ENCODE measurements around the gene GSE1.

The GSE1 gene

DNA sequence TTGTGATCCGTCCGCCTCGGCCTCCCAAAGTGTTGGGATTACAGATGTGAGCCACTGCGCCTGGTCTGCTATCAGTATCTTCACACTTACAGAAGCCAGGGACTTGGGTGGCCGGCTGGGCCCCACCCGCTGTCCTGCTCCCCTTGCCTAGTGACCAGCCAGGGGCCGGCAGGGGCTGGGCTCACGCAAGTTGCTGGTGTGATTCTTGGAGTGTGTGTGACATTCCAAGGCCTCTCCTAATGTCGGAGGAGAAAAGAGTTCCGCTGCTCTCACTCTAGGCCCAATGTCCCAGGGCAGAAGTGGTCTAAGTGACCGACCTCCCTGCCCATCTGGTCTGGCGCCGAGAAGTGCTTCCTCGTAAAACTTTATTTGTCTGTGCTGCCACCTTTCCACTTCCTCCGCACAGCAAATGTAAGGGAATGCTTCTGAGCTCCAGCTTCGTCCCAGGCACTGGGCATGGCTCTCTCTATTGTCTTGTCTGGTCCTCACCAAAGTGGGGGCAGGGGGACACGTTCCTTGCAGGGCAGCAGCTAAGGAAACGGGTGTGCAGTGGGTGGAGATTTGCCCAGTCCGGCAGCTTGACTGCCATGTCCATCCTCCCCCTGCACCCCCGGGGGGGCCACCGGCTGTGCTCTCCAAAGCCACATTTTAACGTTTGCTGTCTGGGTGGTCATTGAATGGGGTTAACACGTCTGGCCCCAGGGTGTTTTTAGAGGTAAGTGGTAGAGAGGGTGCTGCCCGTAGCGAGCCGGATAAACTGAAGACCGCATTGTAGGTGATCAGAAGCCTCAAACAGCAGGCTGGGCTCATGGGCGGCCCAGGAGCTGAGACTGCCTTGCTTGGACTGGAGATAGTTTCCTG lies 7.8 kb upstream of the GSE1 start:
- DNase-seq (ENCODE audit: low read depth in 2 of 2), result no peak

DNA sequence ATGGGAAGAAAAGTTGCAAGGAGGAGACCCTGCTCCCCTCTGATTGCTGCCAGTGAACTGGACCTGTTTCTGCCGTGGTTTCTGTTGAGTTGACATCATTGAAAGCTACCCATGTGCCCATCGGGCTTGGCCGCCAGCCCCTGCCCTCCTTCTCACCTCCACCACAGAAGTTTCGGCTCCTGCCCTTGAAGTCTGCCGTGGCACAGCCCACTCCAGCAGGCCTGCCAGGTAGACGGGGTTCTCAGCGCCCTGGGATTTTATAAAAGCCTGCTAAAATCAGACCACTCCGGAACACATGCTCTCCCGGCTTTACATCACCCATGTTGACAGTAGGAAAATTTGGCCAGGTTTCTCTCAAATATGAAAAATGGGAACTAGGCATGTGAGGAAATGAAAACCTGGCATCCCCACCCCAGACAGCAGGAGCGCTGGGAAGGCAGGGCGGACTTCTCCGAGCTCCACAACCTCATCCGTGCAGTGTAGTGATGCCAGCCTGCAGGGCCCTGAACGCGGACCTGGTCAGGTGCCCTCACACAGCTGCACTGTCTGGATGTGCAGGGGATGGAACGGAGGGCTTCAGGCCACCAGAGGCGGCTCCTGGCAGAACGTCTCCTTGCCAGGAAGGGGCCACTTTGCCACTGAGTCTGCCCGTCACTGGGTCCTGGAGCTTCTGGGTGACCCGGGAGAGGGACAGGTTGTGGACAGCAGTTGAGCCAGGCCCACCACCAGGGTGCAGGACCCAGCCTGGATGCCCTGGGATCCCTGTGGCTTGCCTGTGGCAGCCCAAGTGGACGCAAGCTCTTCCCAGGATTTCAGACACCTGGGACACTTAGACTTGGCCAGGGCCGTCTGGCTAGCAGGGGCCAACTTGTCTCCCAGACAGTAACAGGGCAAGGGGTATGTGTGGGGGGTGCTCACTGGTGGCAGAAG lies 6.9 kb upstream of the GSE1 start:
- DNase-seq (ENCODE audit: low read depth in 2 of 2), result no peak

DNA sequence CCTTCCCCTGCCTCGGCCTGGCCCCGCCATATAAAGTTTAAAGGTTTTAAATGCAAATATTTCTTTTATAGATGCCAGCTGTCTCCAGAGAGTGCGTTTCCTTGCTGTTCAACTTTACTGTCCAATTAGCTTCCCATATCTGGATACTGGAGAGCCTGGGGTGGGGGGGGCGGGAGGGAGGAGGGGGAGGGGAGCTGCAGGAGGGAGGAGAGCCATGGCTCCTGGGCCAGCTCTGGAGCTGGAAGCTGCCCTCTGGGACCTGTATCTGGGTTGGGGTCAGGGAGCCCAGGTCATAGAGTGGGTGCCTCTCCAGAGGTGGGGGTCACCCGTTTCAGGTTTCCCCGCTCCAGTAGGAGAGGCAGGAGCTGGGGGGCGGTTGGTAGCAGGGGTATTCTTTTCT lies 6.2 kb upstream of the GSE1 start:
- no peak for DNase-seq (ENCODE audit: low read depth in 2 of 2)

DNA sequence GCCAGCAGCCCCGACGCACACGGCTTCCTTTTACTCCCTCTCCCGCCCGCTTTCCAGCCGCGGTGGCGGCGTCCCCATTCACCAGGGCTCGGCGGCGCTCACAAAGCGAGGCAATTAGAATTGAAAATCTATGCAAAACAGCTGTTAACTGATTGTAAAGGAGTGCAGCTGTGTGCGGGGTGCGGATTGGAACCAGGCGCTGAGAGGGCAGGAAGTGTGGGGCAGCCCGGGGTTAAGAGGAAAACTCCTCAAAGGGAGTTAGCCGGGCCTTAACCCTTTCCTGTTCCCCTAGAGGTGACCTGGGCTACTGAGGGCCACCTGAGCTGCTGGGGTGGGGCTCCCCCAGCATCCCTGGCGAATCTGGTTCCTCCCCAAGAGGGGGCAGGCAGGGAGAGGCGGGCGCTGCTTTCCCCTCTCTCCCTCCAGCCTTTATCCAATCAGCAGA lies 5.8 kb upstream of the GSE1 start:
- no peak for DNase-seq (ENCODE audit: low read depth in 2 of 2)

DNA sequence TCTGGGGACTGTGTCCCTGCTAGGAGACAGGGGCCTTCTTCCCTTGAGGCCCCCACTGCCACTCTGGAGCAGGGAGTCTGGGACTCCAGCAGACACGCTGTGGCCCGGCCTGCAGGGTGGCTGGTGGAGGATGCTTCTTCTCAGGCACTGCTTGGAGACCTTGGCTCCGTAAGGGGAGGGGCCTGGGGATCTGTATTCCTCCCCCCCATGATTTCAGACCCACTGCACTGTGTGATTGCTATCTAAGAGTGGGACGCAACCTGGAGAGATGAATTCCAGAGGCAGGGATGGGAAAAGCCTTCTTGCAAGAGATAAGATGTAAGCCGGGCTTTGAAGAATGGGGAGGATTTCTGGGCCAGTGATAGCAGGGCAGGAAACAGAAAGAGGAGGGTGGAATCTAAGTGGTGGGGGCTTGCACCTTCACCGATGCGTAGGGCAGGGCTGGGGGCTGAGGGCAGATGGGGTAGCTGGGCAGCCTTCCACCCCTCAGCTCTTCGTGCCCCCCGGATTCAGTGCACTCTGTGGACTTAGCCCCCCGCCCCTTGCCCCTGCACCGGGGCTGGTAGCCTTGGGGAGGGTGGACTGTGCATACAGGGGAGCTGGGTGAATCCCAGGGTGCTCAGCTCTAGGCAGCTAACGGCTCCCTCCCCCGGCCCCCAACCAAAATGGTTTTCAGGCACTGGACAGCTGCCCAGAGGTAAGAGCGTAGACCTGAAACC lies 5.2 kb upstream of the GSE1 start:
- no peak for DNase-seq (ENCODE audit: low read depth in 2 of 2)

GRCh38 chr16:85608515-85608885 lies 4.6 kb upstream of the GSE1 start:
- DNase-seq (ENCODE audit: low read depth in 2 of 2), result no peak

GRCh38 chr16:85608887-85609286 lies 4.2 kb upstream of the GSE1 start:
- DNase-seq (ENCODE audit: low read depth in 2 of 2), result no peak

- DNase-seq (ENCODE audit: low read depth in 2 of 2), result no peak
Measured at GRCh38 chr16:85609539-85609938, 3.6 kb upstream of the GSE1 start.

DNA sequence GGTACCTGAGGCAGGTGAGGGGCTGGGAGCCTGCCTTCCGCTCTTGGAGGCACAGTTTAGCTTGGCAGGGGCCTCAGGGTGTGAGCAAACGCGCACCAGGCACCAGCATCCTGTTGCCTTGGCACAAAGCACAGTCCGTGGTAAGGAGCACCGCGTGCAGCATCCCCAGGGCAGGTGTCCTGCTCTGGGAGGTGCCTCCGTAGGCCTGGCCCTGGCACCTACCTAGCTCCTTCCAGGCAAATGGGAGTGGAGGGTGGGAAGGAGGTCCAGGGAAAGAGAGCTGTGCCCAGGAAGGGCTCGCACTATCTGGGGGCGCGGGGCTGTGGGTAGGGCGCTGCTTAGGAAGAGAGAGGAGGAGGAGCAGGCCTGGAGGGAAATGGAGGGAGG lies 3.1 kb upstream of the GSE1 start:
- DNase-seq (ENCODE audit: low read depth in 2 of 2), result no peak

- peak; percentile 76 to 82 for DNase-seq (ENCODE audit: low read depth in 2 of 2)
Measured at GRCh38 chr16:85610446-85611193, 2.5 kb upstream of the GSE1 start.

DNA sequence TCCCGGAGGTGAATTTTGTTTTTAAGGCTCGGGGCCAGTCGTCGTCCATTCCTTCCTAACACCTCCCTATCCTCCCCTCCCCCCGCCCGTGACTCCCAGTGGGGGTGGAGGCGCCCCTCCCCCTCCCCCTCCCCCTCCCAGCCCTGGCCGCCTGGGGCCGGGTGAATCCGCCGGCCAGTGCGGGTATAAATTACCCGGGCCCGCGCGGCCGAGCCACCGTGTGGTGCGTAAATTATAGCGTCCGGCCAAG lies 2.0 kb upstream of the GSE1 start:
- DNase-seq (ENCODE audit: low read depth in 2 of 2), result no peak

DNA sequence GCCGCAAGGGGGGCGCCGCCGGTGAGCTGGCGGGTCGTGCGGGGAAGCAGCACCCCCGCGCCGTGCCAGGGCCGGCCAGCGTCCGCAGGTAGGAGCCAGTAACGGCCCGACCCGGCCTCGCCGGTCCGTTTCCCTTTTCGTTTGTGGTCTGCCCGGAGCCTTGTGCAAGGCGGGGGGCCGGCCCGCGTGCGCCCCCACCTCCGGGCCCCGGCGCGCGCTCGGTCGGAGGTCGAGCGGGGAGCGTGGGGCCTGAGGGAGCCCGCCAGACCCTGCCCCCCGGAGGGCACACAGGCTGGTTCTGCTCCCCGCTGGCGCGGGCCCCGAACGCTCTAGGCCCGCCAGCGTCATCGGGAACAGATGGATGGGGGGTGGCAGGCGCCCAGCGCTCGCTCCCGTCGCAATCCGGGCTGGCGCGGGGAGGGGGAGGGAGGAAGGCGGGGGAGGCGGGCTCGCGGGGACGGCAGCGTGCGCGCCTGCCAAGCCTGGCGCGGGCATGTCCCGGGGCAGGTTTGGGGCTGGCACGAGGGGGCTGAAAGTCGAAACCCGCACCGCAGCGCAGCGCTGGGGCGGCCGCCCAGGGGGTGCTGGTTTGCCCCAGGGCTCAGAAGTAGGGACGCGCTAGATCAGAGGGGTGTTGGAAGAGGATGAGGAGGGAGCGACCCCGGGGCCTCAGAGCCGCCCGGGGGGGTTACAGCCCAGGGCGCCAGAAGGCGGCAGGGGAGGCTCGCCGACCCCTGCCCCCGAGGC lies 1.5 kb upstream of the GSE1 start:
- DNase-seq (ENCODE audit: low read depth in 2 of 2), result no peak

DNA sequence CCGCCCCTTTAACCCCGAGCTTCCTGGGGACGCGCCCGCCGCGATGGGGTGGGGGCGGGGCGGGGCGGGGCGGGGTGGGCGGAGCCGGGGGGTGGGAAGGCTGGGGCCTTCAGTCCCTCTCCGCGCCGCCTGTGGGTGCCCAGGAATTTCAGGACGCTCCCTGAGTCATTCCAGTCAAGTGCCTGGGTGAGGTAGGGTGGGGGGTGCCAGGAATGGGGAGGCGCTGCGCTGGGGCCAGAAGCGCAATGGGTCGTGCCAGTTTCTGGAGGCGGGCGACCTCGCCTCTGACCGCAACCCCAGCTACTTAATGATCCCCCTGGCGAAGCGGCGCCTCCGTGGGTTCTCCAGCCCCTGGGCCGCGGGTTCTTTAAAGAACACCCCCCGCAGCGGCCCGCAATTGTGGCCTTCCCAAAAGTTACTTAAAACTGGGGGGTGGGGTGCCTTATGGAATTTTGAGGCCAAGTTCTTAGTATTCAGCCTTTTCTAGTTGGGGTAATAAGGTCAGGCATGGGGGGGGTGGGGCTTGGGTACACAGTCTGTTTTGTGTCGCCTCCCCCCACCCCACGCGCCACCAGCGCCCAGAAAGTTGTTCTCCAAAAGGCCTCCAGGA lies 826 bp upstream of the GSE1 start:
- DNase-seq (ENCODE audit: low read depth in 2 of 2), result no peak

DNA sequence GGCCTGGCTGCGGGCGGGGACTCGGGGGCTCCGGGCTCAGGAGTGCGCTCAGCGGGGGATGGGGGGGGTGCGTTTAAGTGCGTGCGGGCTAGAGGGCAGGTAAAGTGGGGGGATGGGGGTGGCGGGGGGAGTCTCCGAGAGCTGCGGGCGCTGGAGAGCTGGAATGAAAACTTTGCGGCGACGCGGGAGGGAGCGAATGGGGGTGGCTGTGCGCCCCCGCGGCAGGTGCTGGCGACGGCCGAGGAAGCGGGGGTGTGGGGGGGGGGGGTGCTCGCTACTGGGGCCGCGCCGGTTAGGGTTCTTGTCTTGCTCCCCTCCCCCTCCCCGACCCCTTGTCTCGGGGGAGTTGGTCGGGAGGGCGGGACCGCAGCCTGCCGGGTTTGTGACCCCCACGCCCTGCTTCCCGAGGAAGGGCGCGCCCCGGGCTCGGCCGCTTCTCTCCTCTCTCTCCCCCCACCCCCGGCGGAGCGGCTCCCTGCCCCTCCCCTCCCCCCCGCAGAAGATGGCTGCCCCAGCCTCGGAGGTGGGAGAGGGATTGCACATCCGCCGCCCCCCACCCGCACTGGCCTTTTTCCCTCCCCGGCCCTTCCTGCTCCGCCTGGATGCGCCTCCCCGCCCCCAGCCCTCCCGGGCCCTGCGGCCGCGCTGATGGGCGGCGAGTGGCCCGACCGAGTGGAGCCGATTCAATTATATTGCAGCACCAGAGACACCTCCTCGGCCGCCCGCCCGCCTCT lies 649 bp downstream of the GSE1 start:
- DNase-seq (ENCODE audit: low read depth in 2 of 2), result no peak

DNA sequence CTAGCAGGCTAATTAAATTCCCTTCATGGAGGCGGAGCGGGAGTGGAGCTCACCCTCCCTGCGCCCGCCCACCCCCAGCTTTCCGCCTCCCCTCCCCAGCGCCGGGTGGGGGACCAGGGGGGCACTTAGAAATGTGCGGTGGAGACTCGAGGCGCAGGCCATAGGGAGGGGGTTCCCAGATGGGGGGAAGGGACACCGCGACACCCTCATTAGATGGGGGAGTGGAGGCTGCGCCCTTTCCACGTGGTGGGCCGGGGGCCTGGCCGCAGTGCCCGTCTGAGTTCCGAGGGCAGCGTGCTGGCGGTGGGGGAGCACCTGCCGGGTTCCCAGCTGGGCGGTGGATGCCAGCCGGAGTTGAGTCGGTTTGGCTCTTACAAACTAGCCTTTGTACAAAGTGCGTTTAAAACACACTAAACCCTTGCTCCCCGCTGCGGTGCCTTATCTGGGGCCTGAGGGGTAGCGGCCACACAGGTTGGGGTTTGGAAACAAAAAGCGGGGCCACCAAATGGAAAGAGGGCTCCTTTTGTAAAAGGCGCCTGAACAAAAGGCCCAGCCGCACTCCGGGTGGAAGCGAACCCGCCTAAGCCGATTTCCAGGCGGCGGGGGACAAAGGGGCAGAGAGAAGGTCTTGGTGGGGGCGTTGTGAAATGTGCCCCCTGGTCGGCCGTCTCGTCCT lies 1.4 kb downstream of the GSE1 start:
- no peak for DNase-seq (ENCODE audit: low read depth in 2 of 2)

DNA sequence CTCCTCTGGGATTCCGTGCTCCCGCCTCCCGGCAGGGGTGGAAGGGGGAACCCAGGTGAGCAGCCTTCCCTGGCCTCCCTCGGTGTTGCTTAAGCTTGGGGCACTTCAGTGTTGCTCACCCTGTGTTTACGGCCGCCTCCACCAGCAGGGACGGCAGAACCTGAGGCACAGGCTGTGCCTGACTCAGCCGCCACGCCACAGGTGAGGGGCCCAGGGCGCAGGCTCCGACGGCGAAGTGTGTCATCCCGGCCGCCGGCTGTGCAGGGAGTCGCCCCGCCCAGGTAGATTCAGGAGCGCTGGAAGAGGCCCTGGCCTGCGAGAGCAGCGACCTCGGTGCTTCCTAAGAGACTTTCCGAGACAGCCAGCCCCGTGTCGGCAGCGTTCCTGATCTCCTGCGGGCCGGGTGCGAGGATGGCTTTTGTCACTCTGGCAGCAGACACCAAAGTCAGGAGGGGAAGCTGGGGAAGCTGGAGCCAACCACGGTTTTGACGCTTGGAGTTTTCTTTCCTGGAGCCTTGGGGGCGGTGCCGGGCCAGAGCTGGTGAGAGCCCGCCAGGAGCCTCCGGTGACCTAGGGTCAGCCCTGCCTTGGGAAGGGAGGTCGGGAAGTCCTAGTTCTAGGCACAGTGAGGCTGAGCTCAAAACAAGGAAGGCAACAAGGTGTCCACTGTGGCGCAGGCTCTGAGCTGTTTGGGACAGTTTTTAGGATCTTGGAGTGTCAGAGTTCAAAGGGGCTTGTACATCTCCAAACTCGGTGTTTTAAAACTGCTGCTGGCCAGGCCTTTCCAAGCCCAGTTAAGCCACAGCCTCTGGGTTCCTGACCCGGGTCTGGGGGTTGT lies 2.1 kb downstream of the GSE1 start:
- peak; percentile 37 to 45 for DNase-seq (ENCODE audit: low read depth in 2 of 2)

DNA sequence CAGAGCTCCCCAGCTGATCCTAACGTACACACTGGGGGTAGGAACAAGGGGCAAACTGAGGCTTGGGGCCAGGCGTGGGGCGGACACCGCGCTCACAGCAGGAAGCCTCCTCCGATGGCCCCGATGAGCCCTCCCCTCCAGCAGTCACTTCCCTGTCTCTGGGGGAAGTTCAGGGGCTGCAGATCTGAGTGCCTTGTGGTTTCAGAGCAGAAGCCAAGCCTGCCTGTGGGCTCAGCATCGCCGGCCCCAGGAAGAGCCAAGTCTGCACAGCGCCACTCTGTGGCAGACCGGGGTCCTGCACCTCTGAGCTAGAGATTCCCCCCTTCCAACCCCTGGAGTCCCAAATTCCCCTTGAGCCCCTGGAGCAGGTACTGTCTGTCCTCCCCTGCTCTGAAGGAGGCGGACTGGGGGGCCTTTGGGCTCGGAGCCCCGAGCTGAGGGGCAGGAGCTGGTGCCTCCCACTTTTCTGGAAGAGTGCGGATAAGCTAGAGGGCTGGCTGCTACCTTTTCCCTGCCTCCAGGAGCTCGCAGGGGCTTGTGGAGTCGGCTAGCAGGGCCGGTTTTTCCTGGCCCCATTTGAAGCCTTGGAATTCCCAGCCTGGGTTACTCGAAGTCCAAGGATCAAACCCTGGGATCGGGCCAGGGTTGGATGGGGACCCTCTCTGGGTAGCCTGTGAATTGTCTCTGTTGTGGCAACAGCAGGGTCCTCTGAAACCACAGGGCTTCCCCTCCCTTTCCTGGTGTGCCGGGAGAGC lies 2.9 kb downstream of the GSE1 start:
- peak; percentile 58 to 59 for DNase-seq (ENCODE audit: low read depth in 2 of 2)

Data from stimulated activated CD8-positive, alpha-beta memory T cell treated with anti-CD3 and anti-CD28 coated beads, Interleukin-2, amount 100 ng/mL, for 1 hour (primary cell).